GM13977 (cell line): ENCODE data around the gene FSHR.

ENCODE experiments used
- DNase-seq: peaks from one replicate; pipeline ENCODE4 v3.0.0; 2012; ENCODE audit warnings: low spot score
- CTCF ChIP-seq: IDR thresholded peaks from 2 replicates; pipeline ENCODE4 v1.5.1; 2012; ENCODE audit warnings: mild to moderate bottlenecking, control low read depth; ENCODE audit not compliant: insufficient read depth; ENCODE audit errors: extremely low read depth, missing control alignments
- in situ Hi-C: fragments of 300-500 bp; cut with MboI; formaldehyde crosslinking; loops from one replicate; pipeline ENCODE4 v1.12.0; 2022; ENCODE audit warnings: low sequenced_read_pairs, low pct_unique_long_range_greater_than_20kb, mixed read lengths, inconsistent platforms; ENCODE audit not compliant: unreplicated experiment

The FSHR gene

DNA sequence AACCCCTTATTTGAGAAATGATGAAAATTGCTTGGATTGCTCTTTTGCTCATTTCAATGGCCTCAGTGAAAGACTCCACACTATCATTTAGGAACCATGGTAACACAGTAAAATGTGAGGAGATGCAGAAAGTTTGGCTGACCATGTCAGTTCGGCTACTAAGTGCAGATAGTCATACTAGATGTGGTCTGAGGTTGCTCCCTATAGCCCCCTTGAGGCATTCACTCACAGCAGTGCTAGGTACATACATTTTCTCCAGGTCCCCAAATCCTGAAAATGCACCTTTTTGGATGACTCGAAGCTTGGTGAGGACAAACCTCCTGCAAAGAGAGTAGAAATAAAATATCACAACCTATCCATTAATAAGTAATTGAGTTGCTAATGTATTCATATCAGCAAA lies 86.3 kb downstream of the FSHR start:
- DNase-seq = no peak
- no peak for TF ChIP-seq CTCF
- in situ Hi-C loops = no loop called here

DNA sequence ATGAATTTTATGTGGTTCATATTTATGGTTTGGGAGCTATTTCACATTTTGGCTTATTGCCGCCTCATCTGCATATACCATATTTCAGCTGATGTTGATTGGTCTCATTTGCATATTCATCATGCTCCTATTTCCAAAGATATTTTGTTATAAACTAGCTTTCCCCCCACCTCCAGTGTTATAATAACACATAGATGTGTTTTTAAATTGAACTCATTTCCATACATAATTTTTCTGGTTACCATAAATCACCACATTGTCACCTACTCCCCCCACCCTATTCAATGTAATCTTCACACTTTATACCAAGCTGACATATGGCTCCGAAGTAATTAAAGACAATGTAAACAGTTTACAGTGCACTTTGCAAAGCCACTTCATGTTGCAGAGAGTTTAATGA lies 101.2 kb downstream of the FSHR start:
- in situ Hi-C loops = no loop called here
- DNase-seq = no peak
- no peak for TF ChIP-seq CTCF

- DNase-seq = no peak
- no peak for TF ChIP-seq CTCF
- in situ Hi-C loops = no loop called here
These were observed 104.0 kb downstream of the FSHR start for GRCh38 chr2:49050265-49050664.

DNA sequence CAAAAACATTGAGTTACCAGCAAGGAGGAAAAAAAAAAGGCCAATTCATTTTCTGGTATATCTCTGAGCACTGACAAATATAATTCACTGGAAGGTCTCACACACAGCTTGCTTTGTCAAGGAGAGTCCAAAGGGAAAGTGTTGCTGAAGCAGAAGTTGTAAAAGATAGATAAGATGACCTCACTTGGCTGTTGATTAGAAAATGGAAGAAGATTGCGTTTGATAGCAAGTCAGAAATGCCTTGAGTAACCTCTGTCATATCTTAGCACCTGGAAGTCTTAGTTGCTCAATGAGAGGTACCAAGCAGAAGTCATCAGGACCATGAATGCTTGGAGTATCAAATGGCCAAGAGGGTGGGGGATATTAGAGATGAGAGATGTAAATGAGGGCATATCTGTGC lies 105.2 kb downstream of the FSHR start:
- in situ Hi-C loops = no loop called here
- no peak for DNase-seq
- TF ChIP-seq CTCF = no peak

- DNase-seq = no peak
- in situ Hi-C loops = no loop called here
- no peak for TF ChIP-seq CTCF
These were observed 109.2 kb downstream of the FSHR start for GRCh38 chr2:49045083-49045482.

DNA sequence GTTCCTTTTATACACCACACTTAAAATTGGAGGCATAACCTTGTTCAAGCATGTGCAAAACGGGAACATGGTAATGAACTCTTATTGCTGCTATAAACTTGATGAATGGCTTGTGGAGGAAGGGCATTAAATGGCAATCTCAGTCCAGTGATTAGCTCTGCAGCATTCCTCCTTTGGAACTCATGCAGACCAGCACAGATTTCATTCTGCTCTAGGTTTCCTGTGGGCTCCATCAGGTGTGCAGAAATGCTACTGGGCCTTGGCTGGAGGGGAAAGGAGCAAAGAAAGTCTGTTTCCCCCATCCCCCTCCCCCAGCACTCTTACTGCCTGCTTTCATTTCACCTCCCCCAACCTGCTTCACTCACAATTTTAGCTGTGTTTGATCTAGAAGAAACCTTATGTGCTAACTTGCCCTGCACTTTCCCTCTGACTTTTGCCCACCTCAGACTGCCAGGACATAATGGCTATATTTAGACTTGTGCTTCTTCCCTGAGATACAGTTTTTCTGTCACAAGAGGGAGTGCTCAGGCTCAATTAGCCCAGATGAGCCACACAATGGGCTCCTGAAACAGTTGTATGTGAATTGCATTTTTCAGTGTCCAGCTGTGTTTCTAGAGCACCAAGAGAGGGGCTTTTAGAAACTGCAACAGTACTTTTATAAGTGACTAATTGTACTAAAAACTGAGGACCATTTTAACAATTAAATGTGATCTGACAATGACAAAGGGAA lies 109.8 kb downstream of the FSHR start:
- in situ Hi-C loops = no loop called here
- no peak for DNase-seq
- TF ChIP-seq CTCF = no peak
